ENCODE data around the gene TRIOBP. TPM values are rescaled to one million over a fixed set of nuclear protein-coding genes. Genes with fewer than 3 reads are reported as not detected.

TRIOBP gene
- total and polyA plus RNA-seq, 2 of the 13 experiments (the other 11 are each of a cell fraction or from before 2014, with no cell fraction given), result 6.1 to 15.4 TPM

- TF ChIP-seq PRDM15 (CRISPR knock-in tag; IDR thresholded peaks at IDR 0.05) (0 out of 2 replicates have a peak, but pooled peaks have one; percentile 24), KDM3A (CRISPR knock-in tag; IDR thresholded peaks at IDR 0.05; ENCODE audit: low read depth) (peak; percentile 64; the same call in 1 of the 2 replicates), NKX3-1 (CRISPR knock-in tag; IDR thresholded peaks at IDR 0.05) (no peak), SMAD1 (CRISPR knock-in tag; IDR thresholded peaks at IDR 0.05; ENCODE audit: borderline replicate concordance, low read depth) (peak; percentile 49; the same call in 1 of the 2 replicates), ZFP36L1 (CRISPR knock-in tag; IDR thresholded peaks at IDR 0.05) (no peak), ZNF343 (CRISPR knock-in tag; IDR thresholded peaks at IDR 0.05) (no peak), ZNF776 (CRISPR knock-in tag; IDR thresholded peaks at IDR 0.05) (no peak), TP53 (CRISPR knock-in tag; conservative IDR thresholded peaks at IDR 0.05) (0 out of 2 replicates have a peak, but pooled peaks have one; percentile 45), MATR3 (CRISPR knock-in tag; IDR thresholded peaks at IDR 0.05) (no peak), HMGXB4 (CRISPR knock-in tag; IDR thresholded peaks at IDR 0.05; ENCODE audit: borderline replicate concordance in 1 of 2, low read depth in 1 of 2) (peak; percentile 82 to 88), CSRNP2 (CRISPR knock-in tag; conservative IDR thresholded peaks at IDR 0.05; ENCODE audit: low read depth) (no peak), RFX1 (IDR thresholded peaks at IDR 0.05) (no peak), MED1 (CRISPR knock-in tag; IDR thresholded peaks at IDR 0.05) (peak; percentile 51; the same call in 1 of the 2 replicates)
- TF ChIP-seq, protein P1, sequence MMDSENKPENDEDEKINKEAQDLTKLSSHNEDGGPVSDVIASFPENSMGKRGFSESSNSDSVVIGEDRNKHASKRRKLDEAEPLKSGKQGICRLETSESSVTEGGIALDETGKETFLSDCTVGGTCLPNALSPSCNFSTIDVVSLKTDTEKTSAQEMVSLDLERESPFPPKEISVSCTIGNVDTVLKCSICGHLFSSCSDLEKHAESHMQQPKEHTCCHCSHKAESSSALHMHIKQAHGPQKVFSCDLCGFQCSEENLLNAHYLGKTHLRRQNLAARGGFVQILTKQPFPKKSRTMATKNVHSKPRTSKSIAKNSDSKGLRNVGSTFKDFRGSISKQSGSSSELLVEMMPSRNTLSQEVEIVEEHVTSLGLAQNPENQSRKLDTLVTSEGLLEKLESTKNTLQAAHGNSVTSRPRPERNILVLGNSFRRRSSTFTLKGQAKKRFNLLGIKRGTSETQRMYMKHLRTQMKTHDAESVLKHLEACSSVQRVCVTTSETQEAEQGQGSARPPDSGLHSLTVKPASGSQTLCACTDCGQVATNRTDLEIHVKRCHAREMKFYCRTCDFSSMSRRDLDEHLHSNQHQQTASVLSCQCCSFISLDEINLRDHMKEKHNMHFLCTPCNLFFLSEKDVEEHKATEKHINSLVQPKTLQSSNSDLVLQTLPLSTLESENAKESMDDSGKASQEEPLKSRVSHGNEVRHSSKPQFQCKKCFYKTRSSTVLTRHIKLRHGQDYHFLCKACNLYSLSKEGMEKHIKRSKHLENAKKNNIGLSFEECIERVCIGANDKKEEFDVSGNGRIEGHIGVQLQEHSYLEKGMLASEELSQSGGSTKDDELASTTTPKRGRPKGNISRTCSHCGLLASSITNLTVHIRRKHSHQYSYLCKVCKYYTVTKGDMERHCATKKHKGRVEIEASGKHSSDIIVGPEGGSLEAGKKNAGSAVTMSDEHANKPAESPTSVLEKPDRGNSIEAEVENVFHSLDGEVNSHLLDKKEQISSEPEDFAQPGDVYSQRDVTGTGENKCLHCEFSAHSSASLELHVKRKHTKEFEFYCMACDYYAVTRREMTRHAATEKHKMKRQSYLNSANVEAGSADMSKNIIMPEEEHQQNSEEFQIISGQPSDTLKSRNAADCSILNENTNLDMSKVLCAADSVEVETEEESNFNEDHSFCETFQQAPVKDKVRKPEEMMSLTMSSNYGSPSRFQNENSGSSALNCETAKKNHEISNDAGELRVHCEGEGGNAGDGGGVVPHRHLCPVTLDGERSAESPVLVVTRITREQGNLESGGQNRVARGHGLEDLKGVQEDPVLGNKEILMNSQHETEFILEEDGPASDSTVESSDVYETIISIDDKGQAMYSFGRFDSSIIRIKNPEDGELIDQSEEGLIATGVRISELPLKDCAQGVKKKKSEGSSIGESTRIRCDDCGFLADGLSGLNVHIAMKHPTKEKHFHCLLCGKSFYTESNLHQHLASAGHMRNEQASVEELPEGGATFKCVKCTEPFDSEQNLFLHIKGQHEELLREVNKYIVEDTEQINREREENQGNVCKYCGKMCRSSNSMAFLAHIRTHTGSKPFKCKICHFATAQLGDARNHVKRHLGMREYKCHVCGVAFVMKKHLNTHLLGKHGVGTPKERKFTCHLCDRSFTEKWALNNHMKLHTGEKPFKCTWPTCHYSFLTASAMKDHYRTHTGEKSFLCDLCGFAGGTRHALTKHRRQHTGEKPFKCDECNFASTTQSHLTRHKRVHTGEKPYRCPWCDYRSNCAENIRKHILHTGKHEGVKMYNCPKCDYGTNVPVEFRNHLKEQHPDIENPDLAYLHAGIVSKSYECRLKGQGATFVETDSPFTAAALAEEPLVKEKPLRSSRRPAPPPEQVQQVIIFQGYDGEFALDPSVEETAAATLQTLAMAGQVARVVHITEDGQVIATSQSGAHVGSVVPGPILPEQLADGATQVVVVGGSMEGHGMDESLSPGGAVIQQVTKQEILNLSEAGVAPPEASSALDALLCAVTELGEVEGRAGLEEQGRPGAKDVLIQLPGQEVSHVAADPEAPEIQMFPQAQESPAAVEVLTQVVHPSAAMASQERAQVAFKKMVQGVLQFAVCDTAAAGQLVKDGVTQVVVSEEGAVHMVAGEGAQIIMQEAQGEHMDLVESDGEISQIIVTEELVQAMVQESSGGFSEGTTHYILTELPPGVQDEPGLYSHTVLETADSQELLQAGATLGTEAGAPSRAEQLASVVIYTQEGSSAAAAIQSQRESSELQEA (CRISPR knock-in tag; IDR thresholded peaks at IDR 0.05; ENCODE audit: not compliant biosample characterization), result no peak
These were observed 38.2 kb downstream of the TRIOBP start (continued) for GRCh38 chr22:37734964-37735451.
